Fibroblast of the aortic adventitia (primary cell): ENCODE measurements around the gene KRT73. TPM values are rescaled to one million over a fixed set of nuclear protein-coding genes. Genes with fewer than 3 reads are reported as not detected.

Experiments
- DNase-seq: peaks from one replicate; pipeline ENCODE4 v3.0.0-alpha.2; 2010; ENCODE audit warnings: low read depth
- H3K4me3 ChIP-seq: 2 replicates; pipeline ENCODE4 v1.5.1; 2011; ENCODE audit warnings: low read depth, mild to moderate bottlenecking, control low read depth, low read length, moderate library complexity
- CTCF ChIP-seq: IDR thresholded peaks from 2 replicates; pipeline ENCODE4 v1.5.1; 2011; ENCODE audit warnings: mild to moderate bottlenecking, low read length, control low read depth, inconsistent platforms; ENCODE audit not compliant: insufficient read depth
- total RNA-seq: library from RNA; depleted of rRNA; stranded (reverse); fragments of >200 nt; gene quantifications from 2 replicates; pipeline ENCODE4 v1.2.3, GENCODE V29; 2012; ENCODE audit warnings: low replicate concordance

KRT73 gene
- total RNA-seq, 1 donor, result not detected

- no peak overlapping the region for H3K4me3 ChIP-seq
- TF ChIP-seq CTCF, result no peak
- no peak for DNase-seq
Observed at GRCh38 chr12:52648012-52648550, 29.7 kb upstream of the KRT73 start.

- TF ChIP-seq CTCF, result no peak
- no peak for DNase-seq
Observed at GRCh38 chr12:52647601-52648000, 29.2 kb upstream of the KRT73 start.

GRCh38 chr12:52646613-52647012, 28.3 kb upstream of the KRT73 start:
- TF ChIP-seq CTCF, result no peak
- H3K4me3 ChIP-seq, result no peak overlapping the region
- DNase-seq, result no peak

More at GRCh38 chr12:52647601-52648000, 29.2 kb upstream of the KRT73 start:
- H3K4me3 ChIP-seq, result no peak overlapping the region

- no peak for TF ChIP-seq CTCF
- H3K4me3 ChIP-seq, result no peak overlapping the region
- no peak for DNase-seq
Observed at GRCh38 chr12:52645982-52646381, 27.6 kb upstream of the KRT73 start.

GRCh38 chr12:52645120-52645761, 26.9 kb upstream of the KRT73 start:
- H3K4me3 ChIP-seq, result no peak overlapping the region
- no peak for DNase-seq
- no peak for TF ChIP-seq CTCF

GRCh38 chr12:52644078-52644415, 25.7 kb upstream of the KRT73 start:
- H3K4me3 ChIP-seq, result no peak overlapping the region

More at GRCh38 chr12:52644078-52644415, 25.7 kb upstream of the KRT73 start:
- TF ChIP-seq CTCF, result no peak
- DNase-seq, result no peak
